Stimulated activated CD4-positive, alpha-beta T cell treated with anti-CD3 and anti-CD28 coated beads, Interleukin-4, amount 100 ng/mL, for 1 hour (primary cell): ENCODE measurements around the gene DIP2C.
"Not testable (repeated sequence)": the region's sequence is repeated elsewhere in the genome, so short reads cannot be mapped to it uniquely, and the experiment has no call there.

Experiments
- DNase-seq: peaks from one replicate; pipeline ENCODE4 v3.0.0-alpha.2; 2020

Gene DIP2C

DNA sequence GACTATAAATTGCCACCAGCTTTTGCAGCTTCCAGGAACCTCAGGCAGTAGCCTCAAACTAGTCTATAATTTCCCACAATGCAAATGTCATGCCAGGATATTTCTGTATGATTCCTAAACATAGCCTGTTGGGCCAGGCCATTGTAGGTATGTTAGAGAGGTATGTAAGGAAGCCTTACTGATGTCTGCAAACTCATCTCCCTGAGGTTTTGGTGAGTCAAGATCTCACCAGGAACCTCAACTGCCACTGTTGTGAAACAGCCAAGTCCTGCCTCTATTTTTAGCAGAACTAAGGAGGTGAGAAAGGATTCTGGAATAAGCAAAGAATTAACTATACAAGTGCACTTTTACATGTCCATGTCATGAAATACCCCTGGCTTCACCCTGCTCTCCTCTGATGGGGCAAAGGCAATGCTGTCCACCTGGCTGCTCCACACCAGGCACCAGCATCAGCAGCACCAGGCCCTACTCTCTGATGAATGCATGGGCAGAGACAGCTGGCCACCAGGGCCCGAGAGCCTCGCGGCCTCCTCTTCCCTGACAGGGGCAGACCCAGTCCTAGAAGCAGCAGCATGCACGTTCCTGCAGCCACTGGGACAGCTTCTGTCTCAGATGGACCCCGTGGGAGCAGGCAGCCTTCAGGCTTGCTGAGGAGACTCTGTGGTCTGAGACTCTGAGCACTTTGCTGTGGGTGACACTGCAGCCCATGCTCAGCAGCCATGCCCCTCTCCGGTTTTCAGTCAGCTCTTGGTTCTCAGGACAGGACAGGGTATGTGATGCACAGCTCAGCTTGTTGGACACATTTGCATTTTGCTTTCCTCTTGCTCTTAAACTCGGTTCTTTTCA lies 407.0 kb downstream of the DIP2C start:
- DNase-seq = no peak

DNA sequence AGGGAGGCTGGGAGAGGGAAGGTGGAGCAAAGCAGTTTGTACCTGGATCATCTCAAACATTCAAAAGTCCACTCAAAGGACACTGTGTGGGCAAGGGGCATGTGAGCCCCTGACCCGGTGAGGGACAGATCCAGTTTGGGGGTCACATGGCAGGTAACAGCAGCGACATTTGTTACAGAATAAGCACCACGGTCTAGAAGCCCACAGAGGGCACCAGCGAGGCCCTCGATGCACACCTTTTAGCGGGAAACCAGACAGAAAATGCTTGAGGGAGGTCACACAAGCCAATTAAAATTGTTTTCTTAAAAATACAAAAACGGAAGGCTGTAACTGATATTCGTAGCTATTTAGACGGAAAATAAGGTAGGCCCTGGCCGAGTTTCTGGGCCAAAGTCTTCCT lies 409.8 kb downstream of the DIP2C start:
- no peak for DNase-seq

DNA sequence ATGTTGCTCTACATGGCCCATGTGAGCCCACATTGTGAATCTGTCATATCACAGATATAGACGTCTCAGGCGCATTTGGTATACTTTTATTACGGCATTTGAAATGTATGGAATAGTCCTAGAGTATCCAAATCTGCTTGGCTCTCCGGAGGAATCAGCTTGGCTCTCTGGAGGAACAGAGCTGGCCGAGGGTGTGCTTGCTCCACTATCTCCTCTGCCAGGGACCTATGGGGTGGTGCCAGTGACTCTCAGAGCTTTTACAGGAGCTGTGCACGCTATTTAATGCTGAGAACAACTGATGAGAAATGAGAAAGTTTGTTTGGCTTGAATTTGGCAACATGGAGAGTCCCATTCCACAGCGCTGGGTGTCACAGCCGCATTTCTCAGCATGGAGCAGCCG lies 410.2 kb downstream of the DIP2C start:
- DNase-seq = no peak

DNA sequence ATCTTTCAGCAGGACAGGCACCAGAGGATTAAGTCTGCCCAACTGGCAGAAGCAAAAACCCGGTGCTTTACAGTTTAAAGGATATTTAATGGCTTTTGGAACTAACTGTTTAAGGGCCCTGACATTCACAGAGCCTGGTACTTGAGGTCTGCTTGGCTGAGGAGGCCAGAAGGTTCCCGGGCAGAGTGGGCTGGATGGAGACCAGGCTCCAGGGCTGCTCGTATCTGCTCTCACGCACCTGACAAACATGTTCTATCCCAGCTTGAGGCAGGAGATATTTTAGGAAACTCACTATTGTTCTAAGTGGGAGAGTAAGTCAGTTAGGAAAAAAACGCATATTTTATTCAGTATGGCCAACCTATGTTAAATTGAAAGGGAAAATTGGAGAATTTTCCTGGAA lies 410.8 kb downstream of the DIP2C start:
- DNase-seq = no peak

DNA sequence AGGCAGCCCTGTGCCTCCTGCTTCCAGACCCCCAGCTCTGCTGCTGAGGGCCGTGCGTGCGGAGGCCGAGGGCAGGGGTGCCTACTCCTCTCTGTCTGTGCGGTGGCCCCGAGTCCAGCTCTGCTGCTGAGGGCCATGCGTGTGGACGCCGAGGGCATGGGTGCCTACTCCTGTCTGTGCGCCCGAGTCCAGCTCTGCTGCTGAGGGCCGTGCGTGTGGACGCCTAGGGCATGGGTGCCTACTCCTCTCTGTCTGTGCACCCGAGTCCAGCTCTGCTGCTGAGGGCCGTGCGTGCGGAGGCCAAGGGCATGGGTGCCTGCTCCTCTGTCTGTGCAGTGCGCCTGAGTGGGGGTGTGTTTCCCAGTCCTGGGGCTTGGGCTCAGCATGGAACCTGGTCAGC lies 411.5 kb downstream of the DIP2C start:
- DNase-seq = no peak

DNA sequence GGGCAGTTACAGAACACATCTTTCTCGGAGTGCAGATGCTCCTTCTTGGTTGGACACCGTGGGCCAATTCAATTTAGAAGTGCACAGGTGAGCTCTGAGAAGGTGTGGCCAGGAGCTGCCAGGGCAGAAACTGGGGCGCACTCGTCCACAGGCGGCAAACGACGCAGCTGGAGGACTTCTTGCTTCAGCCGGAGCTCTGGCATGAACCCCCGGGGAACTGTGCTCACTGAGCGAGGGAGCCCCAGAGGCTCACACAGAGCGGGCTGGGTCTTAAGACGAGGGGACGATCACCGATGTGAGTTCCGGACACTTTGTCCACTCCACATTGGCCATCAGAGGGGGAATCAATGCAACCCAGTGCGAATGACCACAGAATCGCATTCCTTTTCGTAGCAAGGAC lies 413.8 kb downstream of the DIP2C start:
- DNase-seq = no peak

DNA sequence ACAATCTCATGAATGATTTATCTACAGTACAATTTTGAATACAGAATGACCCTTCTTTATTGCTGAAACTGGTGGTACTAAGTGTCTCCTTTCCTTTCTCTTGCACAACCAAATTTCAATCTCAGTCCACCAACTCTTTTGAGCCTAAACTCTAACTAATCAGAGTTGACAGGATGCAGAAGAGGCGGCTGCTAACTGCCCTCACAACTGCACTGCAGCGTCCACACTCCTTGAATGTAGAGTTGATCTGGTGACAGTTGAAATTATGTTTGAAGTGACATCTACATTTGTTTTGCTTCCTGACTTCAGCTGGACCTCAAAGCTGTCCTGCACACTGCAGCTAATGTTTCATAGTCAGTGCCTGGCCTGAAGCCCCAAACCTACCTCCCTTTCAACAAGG lies 414.6 kb downstream of the DIP2C start:
- DNase-seq = no peak

DNA sequence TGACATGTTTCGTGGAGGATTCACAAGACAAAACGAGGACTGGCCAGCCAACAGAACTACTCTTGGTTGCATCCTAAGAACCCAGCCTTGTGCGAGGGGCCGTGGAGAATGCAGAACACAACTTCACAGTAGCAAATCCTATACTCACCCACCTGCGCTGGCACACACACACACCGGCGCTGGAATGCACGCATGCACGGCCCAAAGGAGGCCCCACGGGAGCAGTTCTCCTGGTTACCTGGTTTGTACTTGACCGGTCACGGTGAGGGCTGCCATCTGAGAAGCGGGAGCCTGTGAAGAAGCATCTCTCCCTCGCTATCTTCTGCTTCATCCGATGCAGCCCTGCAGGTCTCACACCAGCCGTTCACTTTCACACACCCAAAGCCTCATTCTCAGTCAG lies 416.4 kb downstream of the DIP2C start:
- DNase-seq = no peak

DNA sequence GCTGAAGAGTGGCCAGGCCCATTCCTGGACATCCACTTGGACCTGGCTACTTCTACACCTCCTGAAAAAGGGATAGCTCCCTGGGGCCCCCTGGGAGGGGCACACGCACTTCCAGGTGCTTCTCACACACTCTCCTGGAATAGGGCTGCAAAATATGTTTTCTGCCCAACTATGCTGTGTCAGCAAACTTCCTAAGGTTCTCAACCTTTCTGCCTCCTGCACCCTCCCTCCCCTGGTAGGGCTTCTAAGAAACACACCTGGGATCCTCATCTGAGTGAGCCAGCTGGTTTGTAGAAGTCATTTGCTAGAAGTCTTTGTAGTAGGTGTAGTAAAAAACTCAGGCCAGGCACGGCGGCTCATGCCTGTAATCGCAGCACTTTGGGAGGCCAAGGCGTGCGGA lies 417.7 kb downstream of the DIP2C start:
- DNase-seq = no peak

DNA sequence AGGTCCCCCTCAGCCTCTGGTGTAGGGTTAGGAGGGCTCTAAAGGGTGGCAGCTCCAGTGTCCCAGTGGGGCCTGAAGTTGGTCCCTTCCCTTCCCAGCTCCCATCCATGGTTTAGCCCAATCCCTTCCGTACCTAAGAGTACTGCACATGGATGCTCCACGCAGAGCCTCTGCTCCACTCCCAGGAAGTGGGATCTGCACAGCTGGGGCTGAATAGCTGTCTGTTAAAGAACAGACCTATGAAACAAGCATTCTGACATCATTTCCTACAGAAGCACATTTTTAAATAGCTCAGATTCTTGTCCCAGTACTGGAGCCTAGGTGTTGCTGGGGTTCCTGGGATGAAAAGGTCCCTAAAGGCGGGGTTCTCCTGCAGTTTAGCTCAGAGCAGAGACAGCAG lies 418.3 kb downstream of the DIP2C start:
- DNase-seq = no peak

DNA sequence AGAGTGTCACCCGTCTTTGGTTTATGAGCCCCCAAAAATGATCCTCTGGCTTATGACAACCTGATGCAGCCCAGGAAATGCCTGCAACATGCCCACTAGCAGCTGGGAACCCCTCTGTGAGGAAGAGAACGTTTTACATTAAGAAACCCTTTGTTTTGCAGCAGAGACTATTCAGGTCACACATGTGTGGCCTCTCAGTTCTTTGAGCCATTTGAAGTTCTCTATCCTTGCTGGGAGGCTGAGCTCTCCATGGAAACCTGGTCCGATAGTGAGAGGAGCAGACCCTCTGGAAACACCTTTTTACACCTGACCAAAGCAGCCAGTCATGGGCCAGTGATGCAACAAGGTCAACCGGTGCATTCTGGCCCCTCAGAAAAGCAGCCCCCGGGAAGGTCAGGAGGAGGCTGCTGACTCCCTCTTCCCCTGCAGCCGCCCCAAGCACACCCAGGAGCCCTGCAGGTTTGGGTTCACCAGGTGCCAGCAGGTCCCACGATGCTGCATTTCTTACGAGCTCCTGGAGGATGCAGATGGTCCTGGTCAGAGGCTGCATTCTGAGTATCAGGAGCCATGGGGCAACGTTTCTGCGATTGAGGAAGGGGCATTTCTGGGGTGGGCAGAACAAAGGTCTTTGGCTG lies 419.9 kb downstream of the DIP2C start:
- DNase-seq = no peak

DNA sequence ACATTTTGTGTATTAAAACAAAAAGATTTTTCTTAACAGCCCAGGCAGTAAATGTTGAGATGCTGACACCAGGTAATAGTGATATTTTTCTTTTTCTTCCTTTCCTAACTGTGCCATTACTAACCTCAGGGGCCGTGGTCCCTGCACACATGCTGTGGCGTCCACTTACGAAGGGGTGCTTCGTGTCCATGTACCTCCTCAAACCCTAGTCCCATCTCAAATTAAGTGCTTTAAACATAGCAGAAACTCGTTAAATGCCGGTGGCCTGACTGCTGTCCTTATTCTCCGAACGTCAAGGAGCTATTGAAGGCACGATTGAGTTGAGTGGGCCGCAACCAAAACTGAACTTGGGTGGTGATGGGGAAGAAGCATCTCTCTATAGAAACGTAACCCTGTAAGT lies 421.8 kb downstream of the DIP2C start:
- DNase-seq = no peak

DNA sequence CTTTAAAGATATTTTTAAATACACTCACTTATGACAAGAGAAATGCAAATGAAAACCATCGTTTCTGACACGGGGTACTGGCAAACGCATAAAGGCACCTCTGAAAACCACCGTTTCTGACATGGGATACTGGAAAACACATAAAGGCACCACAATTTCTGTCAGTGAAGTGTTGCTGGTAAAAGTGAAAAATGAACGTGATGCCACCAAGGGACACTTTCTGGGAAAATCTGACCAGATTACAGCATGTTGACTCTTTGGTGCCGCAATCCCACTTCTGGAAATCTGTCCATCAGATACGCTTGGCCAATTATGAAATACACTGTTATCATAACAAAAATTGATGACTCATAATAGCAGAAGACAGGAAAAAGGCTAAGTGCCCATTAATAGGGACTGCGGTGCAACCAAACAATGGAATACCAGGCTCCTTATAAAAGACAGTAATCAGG lies 422.5 kb downstream of the DIP2C start:
- DNase-seq = no peak

DNA sequence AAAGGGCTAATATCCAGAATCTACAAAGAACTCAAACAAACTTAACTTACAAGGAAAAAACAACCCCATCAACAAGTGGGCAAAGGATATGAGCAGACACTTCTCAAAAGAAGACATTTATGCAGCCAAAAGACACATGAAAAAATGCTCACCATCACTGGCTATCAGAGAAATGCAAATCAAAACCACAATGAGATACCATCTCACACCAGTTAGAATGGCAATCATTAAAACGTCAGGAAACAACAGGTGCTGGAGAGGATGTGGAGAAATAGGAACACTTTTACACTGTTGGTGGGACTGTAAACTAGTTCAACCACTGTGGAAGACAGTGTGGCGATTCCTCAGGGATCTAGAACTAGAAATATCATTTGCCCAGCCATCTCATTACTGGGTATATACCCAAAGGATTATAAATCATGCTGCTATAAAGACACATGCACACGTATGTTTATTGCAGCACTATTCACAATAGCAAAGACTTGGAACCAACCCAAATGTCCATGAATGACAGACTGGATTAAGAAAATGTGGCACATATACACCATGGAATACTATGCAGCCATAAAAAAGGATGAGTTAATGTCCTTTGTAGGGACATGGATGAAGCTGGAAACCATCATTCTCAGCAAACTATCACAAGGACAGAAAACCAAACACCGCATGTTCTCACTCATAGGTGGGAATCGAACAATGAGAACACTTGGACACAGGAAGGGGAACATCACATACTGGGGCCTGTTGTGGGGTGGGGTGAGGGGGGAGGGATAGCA lies 423.5 kb downstream of the DIP2C start:
- not testable (repeated sequence) for DNase-seq

DNA sequence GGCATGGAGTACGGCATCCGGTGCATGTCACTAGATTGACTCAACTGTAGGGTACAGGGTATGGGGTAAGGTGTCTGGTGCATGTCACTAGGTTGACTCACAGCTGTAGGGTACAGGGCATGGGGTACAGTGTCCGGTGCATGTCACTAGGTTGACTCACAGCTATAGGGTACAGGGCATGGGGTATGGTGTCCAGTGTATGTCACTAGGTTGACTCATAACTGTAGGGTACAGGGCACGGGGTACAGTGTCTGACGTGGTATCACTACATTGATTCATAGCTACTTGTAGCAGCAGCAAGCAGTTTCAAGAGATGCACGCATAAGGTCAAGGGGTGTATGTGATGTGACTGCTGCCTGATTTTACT lies 424.4 kb downstream of the DIP2C start:
- DNase-seq = not testable (repeated sequence)

DNA sequence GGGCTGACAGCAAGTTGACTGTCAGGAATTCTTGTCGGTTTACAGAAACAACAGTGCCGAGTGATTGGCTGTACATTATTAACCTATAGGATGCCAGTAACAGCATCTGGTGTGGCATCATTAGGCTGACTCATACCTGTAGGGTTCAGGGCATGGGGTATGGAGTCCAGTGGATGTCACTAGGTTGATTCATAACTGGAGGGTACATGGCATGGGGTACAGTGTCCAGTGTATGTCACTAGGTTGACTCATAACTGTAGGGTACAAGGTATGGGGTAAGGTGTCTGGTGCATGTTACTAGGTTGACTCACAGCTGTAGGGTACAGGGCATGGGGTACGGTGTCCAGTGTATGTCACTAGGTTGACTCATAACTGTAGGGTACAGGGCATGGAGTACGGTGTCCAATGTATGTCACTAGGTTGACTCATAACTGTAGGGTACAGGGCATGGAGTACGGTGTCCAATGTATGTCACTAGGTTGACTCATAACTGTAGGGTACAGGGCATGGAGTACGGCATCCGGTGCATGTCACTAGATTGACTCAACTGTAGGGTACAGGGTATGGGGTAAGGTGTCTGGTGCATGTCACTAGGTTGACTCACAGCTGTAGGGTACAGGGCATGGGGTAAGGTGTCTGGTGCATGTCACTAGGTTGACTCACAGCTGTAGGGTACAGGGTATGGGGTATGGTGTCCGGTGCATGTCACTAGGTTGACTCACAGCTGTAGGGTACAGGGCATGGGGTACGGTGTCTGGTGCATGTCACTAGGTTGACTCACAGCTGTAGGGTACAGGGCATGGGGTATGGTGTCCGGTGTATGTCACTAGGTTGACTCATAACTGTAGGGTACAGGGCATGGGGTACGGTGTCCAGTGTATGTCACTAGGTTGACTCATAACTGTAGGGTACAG lies 425.1 kb downstream of the DIP2C start:
- not testable (repeated sequence) for DNase-seq

DNA sequence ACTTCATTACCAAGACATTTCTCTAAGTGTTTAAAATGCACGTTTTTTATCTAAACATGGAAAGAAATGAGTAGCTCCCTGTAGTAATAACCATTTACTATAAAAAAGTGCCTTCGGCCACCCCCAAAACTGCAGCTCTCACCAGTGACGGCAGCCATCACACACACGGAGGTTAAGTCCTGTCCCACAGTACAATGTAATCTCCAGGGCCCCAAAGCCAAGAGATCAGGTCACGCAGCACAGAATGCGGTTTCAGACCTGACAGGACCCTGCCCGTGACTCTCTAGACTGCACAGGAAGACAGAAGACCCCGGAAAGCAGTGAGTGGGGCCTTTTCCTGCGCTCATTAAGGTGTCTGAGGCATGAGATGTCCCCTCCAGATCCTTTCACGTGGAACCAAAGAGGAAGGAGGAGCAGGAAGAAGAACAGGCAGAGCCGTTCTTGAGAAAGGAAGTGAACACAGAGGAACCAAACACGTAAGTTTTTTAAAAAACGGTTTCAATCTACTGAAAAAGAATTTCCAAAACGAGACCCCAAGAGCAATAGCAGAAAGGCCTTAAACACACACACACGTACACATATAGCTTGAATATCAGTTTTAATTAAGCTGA lies 428.5 kb downstream of the DIP2C start:
- DNase-seq = no peak

DNA sequence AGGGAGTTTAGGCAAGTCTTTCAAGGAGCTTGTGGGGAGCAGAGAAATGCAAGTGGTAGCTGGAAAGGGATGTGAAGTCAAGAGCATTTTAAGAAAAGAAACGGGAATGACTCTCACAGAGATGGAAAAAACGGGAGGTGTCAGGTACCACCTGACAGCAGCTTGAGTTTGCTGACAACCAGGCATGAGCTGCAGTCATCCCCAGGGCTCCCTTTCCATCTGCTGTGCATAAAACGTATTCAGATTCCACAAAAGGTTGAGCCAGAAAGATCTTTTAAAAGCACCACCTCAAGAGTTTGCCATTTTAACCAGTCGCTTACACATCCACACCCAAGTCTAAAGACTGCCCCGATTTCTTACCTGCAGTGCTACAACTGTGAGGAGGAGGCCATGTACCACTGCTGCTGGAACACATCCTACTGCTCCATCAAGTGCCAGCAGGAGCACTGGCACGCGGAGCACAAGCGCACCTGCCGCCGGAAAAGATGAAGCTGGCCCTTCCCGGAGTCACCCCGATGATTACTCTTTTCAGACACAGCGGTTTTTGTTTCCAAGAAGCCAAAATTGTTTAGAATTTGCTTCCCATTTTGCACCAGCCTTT lies 437.4 kb downstream of the DIP2C start:
- no peak for DNase-seq

DNA sequence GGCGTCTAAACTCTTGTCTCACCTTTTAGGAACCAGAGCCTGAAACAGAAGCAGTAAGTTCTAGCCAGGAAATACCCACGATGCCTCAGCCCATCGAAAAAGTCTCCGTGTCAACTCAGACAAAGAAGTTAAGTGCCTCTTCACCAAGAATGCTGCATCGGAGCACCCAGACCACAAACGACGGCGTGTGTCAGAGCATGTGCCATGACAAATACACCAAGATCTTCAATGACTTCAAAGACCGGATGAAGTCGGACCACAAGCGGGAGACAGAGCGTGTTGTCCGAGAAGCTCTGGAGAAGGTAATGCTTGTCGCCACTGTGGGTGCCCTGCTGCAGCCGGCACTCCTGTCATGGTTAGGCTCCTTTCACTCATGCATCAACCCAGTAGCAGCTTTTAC lies 441.2 kb downstream of the DIP2C start:
- no peak for DNase-seq

DNA sequence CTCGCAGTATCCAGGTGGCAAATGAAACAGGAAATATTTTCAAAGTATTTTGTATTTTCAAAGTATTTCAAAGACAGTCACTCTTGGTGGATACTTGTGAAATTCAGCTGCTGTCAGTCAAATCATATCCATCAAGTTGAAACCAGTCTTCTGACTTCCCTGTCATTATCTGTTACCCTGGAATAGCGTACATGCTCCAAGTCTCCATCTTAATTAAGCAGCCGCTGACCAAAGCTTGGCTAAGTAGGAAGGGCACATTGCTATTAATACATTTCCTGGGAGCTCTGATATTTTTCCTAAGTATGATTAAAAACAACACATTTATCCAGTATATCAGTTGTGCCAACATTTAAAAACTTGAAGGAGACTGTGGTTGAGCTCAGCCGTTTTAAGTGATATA lies 442.0 kb downstream of the DIP2C start:
- no peak for DNase-seq

DNA sequence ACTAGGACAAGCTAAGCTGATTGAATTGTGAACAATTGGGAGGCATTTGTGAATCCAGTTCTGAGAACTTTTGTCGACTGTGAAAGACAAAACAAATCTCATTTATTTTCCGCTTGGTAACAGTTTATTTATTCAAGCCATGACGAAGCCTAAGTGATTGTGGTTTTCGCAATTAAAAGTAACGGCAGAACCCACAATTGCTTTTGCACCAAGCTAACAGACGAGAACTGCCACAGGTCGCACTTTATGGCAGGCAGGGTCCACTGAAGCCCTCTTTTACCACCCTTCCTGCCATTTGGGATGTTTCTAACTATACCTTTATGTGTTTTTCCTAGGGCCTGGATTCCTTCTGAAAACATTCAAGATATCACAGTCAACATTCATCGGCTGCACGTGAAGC lies 443.0 kb downstream of the DIP2C start:
- no peak for DNase-seq

DNA sequence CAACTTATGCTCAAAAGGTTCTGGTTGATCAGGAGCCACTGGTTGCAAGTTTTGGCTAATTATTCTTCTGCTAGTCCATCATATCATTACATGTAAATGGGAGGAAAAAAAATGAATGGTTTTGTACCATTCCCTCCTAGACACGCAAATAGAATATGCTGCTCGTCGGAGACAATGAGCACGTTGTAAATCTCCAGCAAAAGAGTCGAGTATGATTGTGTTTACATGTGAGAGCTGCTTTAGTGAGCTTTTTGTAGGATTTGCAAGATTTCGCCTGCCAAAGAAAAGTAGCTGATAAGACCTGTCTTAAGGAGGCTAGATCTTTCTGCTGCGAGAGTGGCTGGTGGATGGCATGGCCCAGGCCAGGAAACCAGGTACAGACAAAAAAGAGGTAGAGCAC lies 445.2 kb downstream of the DIP2C start:
- DNase-seq = no peak
